ENCODE results near the gene SLC30A5.

GRCh38 chr5:69149676-69150010, 55.8 kb downstream of the SLC30A5 start:
- TF ChIP-seq CTCF (IDR thresholded peaks at IDR 0.05) (no peak), POLR2A (IDR thresholded peaks at IDR 0.05) (no peak)
